ENCODE results near the gene TMEM272.

The TMEM272 gene

GRCh38 chr13:51844862-51845573 is at the start of gene TMEM272:
TMEM272 (minus strand) TSS chr13:51845177; CDS start chr13:51838530, 6,647 bp downstream.
- DNase-seq: peak; percentile 63

GRCh38 chr13:51894239-51894638 is 49.3 kb upstream of the TMEM272 start:
- no peak for DNase-seq

- DNase-seq: no peak
Observed at GRCh38 chr13:51892657-51893056, 47.7 kb upstream of the TMEM272 start.

GRCh38 chr13:51887468-51887867 is 42.5 kb upstream of the TMEM272 start:
- DNase-seq: no peak

- no peak for DNase-seq
Observed at GRCh38 chr13:51885651-51886050, 40.7 kb upstream of the TMEM272 start.

- no peak for DNase-seq
Observed at GRCh38 chr13:51883226-51883600, 38.2 kb upstream of the TMEM272 start.

GRCh38 chr13:51882570-51883225 is 37.7 kb upstream of the TMEM272 start:
- no peak for DNase-seq

- DNase-seq: no peak
Observed at GRCh38 chr13:51881296-51881695, 36.3 kb upstream of the TMEM272 start.

GRCh38 chr13:51879133-51879532 is 34.2 kb upstream of the TMEM272 start:
- DNase-seq: no peak

GRCh38 chr13:51874651-51875050 is 29.7 kb upstream of the TMEM272 start:
- no peak for DNase-seq

GRCh38 chr13:51873837-51874236 is 28.9 kb upstream of the TMEM272 start:
- DNase-seq: no peak

- no peak for DNase-seq
Observed at GRCh38 chr13:51873117-51873798, 28.3 kb upstream of the TMEM272 start.

GRCh38 chr13:51870616-51871015 is 25.6 kb upstream of the TMEM272 start:
- DNase-seq: no peak

GRCh38 chr13:51869916-51870315 is 24.9 kb upstream of the TMEM272 start:
- DNase-seq: no peak

- DNase-seq: no peak
Observed at GRCh38 chr13:51867062-51867461, 22.1 kb upstream of the TMEM272 start.

GRCh38 chr13:51865838-51866237 is 20.9 kb upstream of the TMEM272 start:
- DNase-seq: no peak

GRCh38 chr13:51862957-51863356 is 18.0 kb upstream of the TMEM272 start:
- DNase-seq: no peak

- no peak for DNase-seq
Observed at GRCh38 chr13:51861723-51862300, 16.8 kb upstream of the TMEM272 start, which contains the start of gene CCDC70. CCDC70 (plus strand) TSS chr13:51861969; CDS start chr13:51865412, 3,443 bp downstream.

GRCh38 chr13:51858433-51859247 is 13.7 kb upstream of the TMEM272 start:
- no peak for DNase-seq

GRCh38 chr13:51856998-51857397 is 12.0 kb upstream of the TMEM272 start:
- no peak for DNase-seq

GRCh38 chr13:51856027-51856736 is 11.2 kb upstream of the TMEM272 start:
- no peak for DNase-seq

Data from stimulated activated CD4-positive, alpha-beta T cell treated with anti-CD3 and anti-CD28 coated beads, Interleukin-4, amount 100 ng/mL, for 1 hour (primary cell).